ENCODE data around the gene GSTT4.
"Not testable (repeated sequence)": the region's sequence is repeated elsewhere in the genome, so short reads cannot be mapped to it uniquely, and the experiment has no call there.

GSTT4 gene

GRCh38 chr22:23969071-23969470 lies 36.2 kb downstream of the GSTT4 start:
- in situ Hi-C loops (cut with HindIII; ENCODE audit: low sequenced_read_pairs) = no loop called here
- no peak overlapping the region for H3K4me3 ChIP-seq (ENCODE audit: low read depth, low read length)
- no peak for TF ChIP-seq CTCF (IDR thresholded peaks at IDR 0.05; ENCODE audit: low read depth, low read length, missing control alignments)

GRCh38 chr22:23966568-23966967 lies 38.7 kb downstream of the GSTT4 start, which contains the start of gene DDTL:
Gene DDTL (plus strand): TSS chr22:23966888. CDS start chr22:23966915, 27 bp downstream.
- DNase-seq (ENCODE audit: low read depth); H3K4me3 ChIP-seq (ENCODE audit: low read depth, low read length); in situ Hi-C loops (cut with HindIII; ENCODE audit: low sequenced_read_pairs): not testable (repeated sequence)

More at GRCh38 chr22:23969071-23969470, 36.2 kb downstream of the GSTT4 start:
- DNase-seq (ENCODE audit: low read depth) = no peak

- DNase-seq (ENCODE audit: low read depth); in situ Hi-C loops (cut with HindIII; ENCODE audit: low sequenced_read_pairs); H3K4me3 ChIP-seq (ENCODE audit: low read depth, low read length): not testable (repeated sequence)
Measured at GRCh38 chr22:23966094-23966493, 39.2 kb downstream of the GSTT4 start.

GRCh38 chr22:23961084-23961771 lies 44.0 kb downstream of the GSTT4 start, which contains the start of gene GSTT2B:
Gene GSTT2B (minus strand): TSS chr22:23961195. CDS start chr22:23961131, 64 bp downstream.
- in situ Hi-C loops (cut with HindIII; ENCODE audit: low sequenced_read_pairs); DNase-seq (ENCODE audit: low read depth); H3K4me3 ChIP-seq (ENCODE audit: low read depth, low read length): not testable (repeated sequence)

- DNase-seq (ENCODE audit: low read depth) = peak; percentile 54
- TF ChIP-seq CTCF (IDR thresholded peaks at IDR 0.05; ENCODE audit: low read depth, low read length, missing control alignments) = peak; percentile 77
- in situ Hi-C loops (cut with HindIII; ENCODE audit: low sequenced_read_pairs); H3K4me3 ChIP-seq (ENCODE audit: low read depth, low read length): not testable (repeated sequence)
Measured at GRCh38 chr22:23956301-23956900, 48.9 kb downstream of the GSTT4 start.

- in situ Hi-C loops (cut with HindIII; ENCODE audit: low sequenced_read_pairs); H3K4me3 ChIP-seq (ENCODE audit: low read depth, low read length); DNase-seq (ENCODE audit: low read depth): not testable (repeated sequence)
Measured at GRCh38 chr22:23955886-23956285, 49.4 kb downstream of the GSTT4 start.

- in situ Hi-C loops (cut with HindIII; ENCODE audit: low sequenced_read_pairs); H3K4me3 ChIP-seq (ENCODE audit: low read depth, low read length); DNase-seq (ENCODE audit: low read depth): not testable (repeated sequence)
Measured at GRCh38 chr22:23954991-23955305, 50.3 kb downstream of the GSTT4 start.

GRCh38 chr22:23954193-23954990 lies 50.9 kb downstream of the GSTT4 start:
- H3K4me3 ChIP-seq (ENCODE audit: low read depth, low read length); DNase-seq (ENCODE audit: low read depth); in situ Hi-C loops (cut with HindIII; ENCODE audit: low sequenced_read_pairs): not testable (repeated sequence)

- DNase-seq (ENCODE audit: low read depth); H3K4me3 ChIP-seq (ENCODE audit: low read depth, low read length); in situ Hi-C loops (cut with HindIII; ENCODE audit: low sequenced_read_pairs): not testable (repeated sequence)
Measured at GRCh38 chr22:23953485-23953884, 51.8 kb downstream of the GSTT4 start.

GRCh38 chr22:23952794-23953405 lies 52.4 kb downstream of the GSTT4 start:
- in situ Hi-C loops (cut with HindIII; ENCODE audit: low sequenced_read_pairs); DNase-seq (ENCODE audit: low read depth): not testable (repeated sequence)

GRCh38 chr22:23951383-23951782 lies 53.9 kb downstream of the GSTT4 start:
- H3K4me3 ChIP-seq (ENCODE audit: low read depth, low read length); DNase-seq (ENCODE audit: low read depth); in situ Hi-C loops (cut with HindIII; ENCODE audit: low sequenced_read_pairs): not testable (repeated sequence)

More at GRCh38 chr22:23952794-23953405, 52.4 kb downstream of the GSTT4 start:
- not testable (repeated sequence) for H3K4me3 ChIP-seq (ENCODE audit: low read depth, low read length)

GRCh38 chr22:23949764-23950163 lies 55.5 kb downstream of the GSTT4 start:
- H3K4me3 ChIP-seq (ENCODE audit: low read depth, low read length); DNase-seq (ENCODE audit: low read depth); in situ Hi-C loops (cut with HindIII; ENCODE audit: low sequenced_read_pairs): not testable (repeated sequence)

Data from astrocyte of the cerebellum (primary cell).